Measurements from ENCODE around the gene HOXA3. TPM values are rescaled to one million over a fixed set of nuclear protein-coding genes. Genes with fewer than 3 reads are reported as not detected.

The HOXA3 gene
- total and polyA plus RNA-seq, 2 of the 13 experiments (the other 11 are each of a cell fraction or from before 2014, with no cell fraction given), result 2.9 to 4.6 TPM

DNA sequence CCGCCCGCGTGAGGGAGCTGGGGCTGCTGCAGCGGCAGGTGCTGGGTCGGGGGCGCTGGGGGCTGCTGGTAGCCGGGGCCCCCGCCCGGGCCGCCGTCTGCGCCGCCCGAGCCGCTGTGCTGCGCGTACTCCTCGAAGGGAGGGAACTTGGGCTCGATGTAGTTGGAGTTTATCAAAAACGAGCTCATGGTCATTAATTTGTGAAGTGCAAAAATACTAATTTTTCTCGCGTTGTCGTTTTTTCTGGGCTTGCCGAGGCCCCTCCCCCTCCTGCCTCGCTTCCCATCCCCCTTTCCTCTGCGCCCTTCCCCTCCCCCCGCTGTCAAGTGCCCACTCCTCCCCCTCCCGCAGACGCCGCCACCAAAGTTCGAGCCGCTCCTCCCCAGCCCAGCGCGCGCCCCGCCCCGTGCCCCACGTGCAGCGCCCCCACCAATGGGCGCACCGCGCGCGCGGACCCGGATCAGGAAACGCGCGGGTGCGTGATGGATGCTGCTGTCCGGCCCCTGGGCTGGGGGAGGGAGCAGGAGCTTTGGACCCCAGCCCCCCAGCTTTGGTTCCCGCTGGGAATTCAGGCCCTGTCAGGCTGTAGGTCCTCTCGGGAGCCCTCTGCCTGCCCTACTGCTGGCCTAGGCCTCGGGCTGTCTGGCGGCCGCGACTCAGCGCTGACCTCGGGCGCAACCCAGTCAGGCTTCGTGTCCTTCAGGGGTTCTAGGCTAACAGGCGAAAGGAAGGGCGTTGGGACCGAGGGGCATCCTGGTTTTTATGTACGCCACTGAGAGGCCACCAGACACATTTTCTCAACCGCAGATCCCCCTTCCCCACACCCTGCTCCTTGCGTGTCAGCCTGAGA lies 21.6 kb downstream of the HOXA3 start, which contains the start of gene HOXA4 (continued):
- TF ChIP-seq FOXJ3 (CRISPR knock-in tag; IDR thresholded peaks at IDR 0.05; ENCODE audit: borderline replicate concordance), result no peak
- TF ChIP-seq ZNF343 (CRISPR knock-in tag; IDR thresholded peaks at IDR 0.05), result no peak
- TF ChIP-seq ELF3 (CRISPR knock-in tag; IDR thresholded peaks at IDR 0.05), result peak; percentile 75
- peak; percentile 47; the same call in 1 of the 2 replicates for TF ChIP-seq MXD4 (CRISPR knock-in tag; IDR thresholded peaks at IDR 0.05)
- TF ChIP-seq BHLHE40 (IDR thresholded peaks at IDR 0.05; ENCODE audit: low read length), result peak; percentile 73
- no peak for TF ChIP-seq SNAI1 (CRISPR knock-in tag; IDR thresholded peaks at IDR 0.05; ENCODE audit: borderline replicate concordance)
- TF ChIP-seq, protein P1, sequence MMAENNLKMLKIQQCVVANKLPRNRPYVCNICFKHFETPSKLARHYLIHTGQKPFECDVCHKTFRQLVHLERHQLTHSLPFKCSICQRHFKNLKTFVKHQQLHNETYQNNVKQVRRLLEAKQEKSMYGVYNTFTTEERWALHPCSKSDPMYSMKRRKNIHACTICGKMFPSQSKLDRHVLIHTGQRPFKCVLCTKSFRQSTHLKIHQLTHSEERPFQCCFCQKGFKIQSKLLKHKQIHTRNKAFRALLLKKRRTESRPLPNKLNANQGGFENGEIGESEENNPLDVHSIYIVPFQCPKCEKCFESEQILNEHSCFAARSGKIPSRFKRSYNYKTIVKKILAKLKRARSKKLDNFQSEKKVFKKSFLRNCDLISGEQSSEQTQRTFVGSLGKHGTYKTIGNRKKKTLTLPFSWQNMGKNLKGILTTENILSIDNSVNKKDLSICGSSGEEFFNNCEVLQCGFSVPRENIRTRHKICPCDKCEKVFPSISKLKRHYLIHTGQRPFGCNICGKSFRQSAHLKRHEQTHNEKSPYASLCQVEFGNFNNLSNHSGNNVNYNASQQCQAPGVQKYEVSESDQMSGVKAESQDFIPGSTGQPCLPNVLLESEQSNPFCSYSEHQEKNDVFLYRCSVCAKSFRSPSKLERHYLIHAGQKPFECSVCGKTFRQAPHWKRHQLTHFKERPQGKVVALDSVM (CRISPR knock-in tag; IDR thresholded peaks at IDR 0.05), result no peak
- TF ChIP-seq, protein P2, sequence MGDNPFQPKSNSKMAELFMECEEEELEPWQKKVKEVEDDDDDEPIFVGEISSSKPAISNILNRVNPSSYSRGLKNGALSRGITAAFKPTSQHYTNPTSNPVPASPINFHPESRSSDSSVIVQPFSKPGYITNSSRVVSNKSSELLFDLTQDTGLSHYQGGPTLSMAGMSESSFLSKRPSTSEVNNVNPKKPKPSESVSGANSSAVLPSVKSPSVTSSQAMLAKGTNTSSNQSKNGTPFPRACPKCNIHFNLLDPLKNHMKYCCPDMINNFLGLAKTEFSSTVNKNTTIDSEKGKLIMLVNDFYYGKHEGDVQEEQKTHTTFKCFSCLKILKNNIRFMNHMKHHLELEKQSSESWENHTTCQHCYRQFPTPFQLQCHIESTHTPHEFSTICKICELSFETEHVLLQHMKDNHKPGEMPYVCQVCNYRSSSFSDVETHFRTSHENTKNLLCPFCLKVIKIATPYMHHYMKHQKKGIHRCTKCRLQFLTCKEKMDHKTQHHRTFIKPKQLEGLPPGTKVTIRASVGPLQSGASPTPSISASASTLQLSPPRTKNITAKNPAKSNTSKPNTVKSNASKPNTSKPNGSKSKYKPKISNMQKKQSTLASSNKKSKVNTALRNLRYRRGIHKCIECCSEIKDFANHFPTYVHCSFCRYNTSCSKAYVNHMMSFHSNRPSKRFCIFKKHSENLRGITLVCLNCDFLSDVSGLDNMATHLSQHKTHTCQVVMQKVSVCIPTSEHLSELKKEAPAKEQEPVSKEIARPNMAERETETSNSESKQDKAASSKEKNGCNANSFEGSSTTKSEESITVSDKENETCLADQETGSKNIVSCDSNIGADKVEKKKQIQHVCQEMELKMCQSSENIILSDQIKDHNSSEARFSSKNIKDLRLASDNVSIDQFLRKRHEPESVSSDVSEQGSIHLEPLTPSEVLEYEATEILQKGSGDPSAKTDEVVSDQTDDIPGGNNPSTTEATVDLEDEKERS (CRISPR knock-in tag; IDR thresholded peaks at IDR 0.05), result no peak
- TF ChIP-seq ZNF496 (CRISPR knock-in tag; IDR thresholded peaks at IDR 0.05; ENCODE audit: insufficient replicate concordance), result no peak
- TF ChIP-seq, protein P3, sequence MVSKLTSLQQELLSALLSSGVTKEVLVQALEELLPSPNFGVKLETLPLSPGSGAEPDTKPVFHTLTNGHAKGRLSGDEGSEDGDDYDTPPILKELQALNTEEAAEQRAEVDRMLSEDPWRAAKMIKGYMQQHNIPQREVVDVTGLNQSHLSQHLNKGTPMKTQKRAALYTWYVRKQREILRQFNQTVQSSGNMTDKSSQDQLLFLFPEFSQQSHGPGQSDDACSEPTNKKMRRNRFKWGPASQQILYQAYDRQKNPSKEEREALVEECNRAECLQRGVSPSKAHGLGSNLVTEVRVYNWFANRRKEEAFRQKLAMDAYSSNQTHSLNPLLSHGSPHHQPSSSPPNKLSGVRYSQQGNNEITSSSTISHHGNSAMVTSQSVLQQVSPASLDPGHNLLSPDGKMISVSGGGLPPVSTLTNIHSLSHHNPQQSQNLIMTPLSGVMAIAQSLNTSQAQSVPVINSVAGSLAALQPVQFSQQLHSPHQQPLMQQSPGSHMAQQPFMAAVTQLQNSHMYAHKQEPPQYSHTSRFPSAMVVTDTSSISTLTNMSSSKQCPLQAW (CRISPR knock-in tag; IDR thresholded peaks at IDR 0.05), result peak; percentile 49; the same call in 1 of the 2 replicates
- no peak for TF ChIP-seq ZFP36L1 (CRISPR knock-in tag; IDR thresholded peaks at IDR 0.05)
- TF ChIP-seq CHCHD3 (CRISPR knock-in tag; IDR thresholded peaks at IDR 0.05), result no peak
- TF ChIP-seq, protein P4, sequence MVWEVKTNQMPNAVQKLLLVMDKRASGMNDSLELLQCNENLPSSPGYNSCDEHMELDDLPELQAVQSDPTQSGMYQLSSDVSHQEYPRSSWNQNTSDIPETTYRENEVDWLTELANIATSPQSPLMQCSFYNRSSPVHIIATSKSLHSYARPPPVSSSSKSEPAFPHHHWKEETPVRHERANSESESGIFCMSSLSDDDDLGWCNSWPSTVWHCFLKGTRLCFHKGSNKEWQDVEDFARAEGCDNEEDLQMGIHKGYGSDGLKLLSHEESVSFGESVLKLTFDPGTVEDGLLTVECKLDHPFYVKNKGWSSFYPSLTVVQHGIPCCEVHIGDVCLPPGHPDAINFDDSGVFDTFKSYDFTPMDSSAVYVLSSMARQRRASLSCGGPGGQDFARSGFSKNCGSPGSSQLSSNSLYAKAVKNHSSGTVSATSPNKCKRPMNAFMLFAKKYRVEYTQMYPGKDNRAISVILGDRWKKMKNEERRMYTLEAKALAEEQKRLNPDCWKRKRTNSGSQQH (CRISPR knock-in tag; IDR thresholded peaks at IDR 0.05; ENCODE audit: low read depth), result peak; percentile 80; the same call in 1 of the 2 replicates
- TF ChIP-seq ZNF484 (CRISPR knock-in tag; IDR thresholded peaks at IDR 0.05; ENCODE audit: borderline replicate concordance, low read depth), result no peak
- TF ChIP-seq, protein P5, sequence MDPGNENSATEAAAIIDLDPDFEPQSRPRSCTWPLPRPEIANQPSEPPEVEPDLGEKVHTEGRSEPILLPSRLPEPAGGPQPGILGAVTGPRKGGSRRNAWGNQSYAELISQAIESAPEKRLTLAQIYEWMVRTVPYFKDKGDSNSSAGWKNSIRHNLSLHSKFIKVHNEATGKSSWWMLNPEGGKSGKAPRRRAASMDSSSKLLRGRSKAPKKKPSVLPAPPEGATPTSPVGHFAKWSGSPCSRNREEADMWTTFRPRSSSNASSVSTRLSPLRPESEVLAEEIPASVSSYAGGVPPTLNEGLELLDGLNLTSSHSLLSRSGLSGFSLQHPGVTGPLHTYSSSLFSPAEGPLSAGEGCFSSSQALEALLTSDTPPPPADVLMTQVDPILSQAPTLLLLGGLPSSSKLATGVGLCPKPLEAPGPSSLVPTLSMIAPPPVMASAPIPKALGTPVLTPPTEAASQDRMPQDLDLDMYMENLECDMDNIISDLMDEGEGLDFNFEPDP (CRISPR knock-in tag; conservative IDR thresholded peaks at IDR 0.05), result no peak
- TF ChIP-seq, protein P6, sequence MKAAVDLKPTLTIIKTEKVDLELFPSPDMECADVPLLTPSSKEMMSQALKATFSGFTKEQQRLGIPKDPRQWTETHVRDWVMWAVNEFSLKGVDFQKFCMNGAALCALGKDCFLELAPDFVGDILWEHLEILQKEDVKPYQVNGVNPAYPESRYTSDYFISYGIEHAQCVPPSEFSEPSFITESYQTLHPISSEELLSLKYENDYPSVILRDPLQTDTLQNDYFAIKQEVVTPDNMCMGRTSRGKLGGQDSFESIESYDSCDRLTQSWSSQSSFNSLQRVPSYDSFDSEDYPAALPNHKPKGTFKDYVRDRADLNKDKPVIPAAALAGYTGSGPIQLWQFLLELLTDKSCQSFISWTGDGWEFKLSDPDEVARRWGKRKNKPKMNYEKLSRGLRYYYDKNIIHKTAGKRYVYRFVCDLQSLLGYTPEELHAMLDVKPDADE (CRISPR knock-in tag; IDR thresholded peaks at IDR 0.05), result no peak
- peak; percentile 25 for TF ChIP-seq YEATS4 (CRISPR knock-in tag; IDR thresholded peaks at IDR 0.05; ENCODE audit: borderline replicate concordance)

Measured in HepG2 (cell line).